Ishikawa (cell line): ENCODE results near the gene NPY2R.
A peak's percentile ranks its signal among the peaks of the same experiment; 100 is the strongest.

Source experiments
- CEBPB ChIP-seq: IDR thresholded peaks from 2 replicates; pipeline ENCODE4 v1.6.1; 2012
- CREB1 ChIP-seq: IDR thresholded peaks from 2 replicates; pipeline ENCODE4 v1.6.1; 2012; ENCODE audit warnings: low read depth
- EGR1 ChIP-seq: IDR thresholded peaks from 2 replicates; pipeline ENCODE4 v1.6.1; 2012
- EP300 ChIP-seq: IDR thresholded peaks from 2 replicates; pipeline ENCODE4 v1.6.1; 2012; ENCODE audit warnings: borderline replicate concordance
- FOXM1 ChIP-seq: IDR thresholded peaks from 2 replicates; pipeline ENCODE4 v1.6.1; 2012; ENCODE audit warnings: low read depth, borderline replicate concordance
- NFIC ChIP-seq: IDR thresholded peaks from 2 replicates; pipeline ENCODE4 v1.6.1; 2012
- RAD21 ChIP-seq: IDR thresholded peaks from 2 replicates; pipeline ENCODE4 v1.6.1; 2012; ENCODE audit warnings: low read depth
- TAF1 ChIP-seq: IDR thresholded peaks from 2 replicates; pipeline ENCODE4 v1.6.1; 2012; ENCODE audit warnings: low read depth, mild to moderate bottlenecking
- TCF12 ChIP-seq: IDR thresholded peaks from 2 replicates; pipeline ENCODE4 v1.6.1; 2012; ENCODE audit warnings: low read depth
- TEAD4 ChIP-seq: IDR thresholded peaks from 2 replicates; pipeline ENCODE4 v1.6.1; 2012
- YY1 ChIP-seq: IDR thresholded peaks from 2 replicates; pipeline ENCODE4 v1.6.1; 2012; ENCODE audit warnings: low read depth
- ZBTB7A ChIP-seq: IDR thresholded peaks from 2 replicates; pipeline ENCODE4 v1.6.1; 2012; ENCODE audit warnings: low read depth
- TF ChIP-seq, protein P1 (sequence below): IDR thresholded peaks from 2 replicates; pipeline ENCODE4 v1.6.1; 2012; ENCODE audit warnings: low read depth, mild to moderate bottlenecking
- TF ChIP-seq, protein P2 (sequence below): IDR thresholded peaks from 2 replicates; pipeline ENCODE4 v1.6.1; 2012
- TF ChIP-seq, protein P3 (sequence below): IDR thresholded peaks from 2 replicates; pipeline ENCODE4 v1.6.1; 2012

NPY2R gene

DNA sequence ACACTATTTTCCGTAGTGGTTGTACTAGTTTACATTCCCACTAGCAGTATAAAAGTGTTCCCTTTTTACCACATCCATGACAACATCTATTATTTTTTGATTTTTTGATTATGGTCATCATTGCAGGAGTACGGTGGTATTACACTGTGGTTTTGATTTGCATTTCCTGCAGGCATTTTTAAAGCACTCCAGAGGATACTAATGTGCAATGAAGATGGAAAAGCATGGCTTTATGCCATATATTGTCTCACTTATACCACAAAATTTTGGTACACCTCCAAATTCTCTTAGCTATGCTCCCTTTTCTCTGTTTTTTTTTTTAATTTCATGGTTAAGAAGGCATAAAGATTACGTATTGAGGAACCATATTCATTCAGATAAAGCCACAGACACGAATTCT, 35.1 kb upstream of the NPY2R start:
- no peak for TF ChIP-seq TCF12
- no peak for TF ChIP-seq RAD21
- no peak for TF ChIP-seq ZBTB7A
- no peak for TF ChIP-seq EP300
- no peak for TF ChIP-seq YY1
- no peak for TF ChIP-seq CREB1
- TF ChIP-seq CEBPB: no peak
- no peak for TF ChIP-seq FOXM1
- TF ChIP-seq EGR1: no peak

DNA sequence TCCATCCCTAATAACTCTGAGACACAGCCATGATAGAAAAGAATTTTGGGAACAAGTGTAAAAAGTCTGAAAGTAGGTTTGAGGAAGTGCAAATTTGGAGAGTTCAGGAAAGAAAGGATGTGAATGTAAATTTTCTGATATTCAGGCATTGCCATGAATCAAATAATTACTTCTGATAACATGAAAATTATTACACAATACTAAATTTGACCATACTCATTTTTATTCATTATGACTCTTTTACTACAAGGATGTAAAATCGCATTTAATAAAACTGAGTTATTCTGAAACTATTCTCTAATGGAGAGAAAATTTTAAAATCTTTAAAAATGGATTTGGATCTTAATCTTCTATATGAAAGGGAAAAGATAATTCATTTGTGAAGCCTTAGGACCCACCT, 33.8 kb upstream of the NPY2R start:
- TF ChIP-seq, protein P1, sequence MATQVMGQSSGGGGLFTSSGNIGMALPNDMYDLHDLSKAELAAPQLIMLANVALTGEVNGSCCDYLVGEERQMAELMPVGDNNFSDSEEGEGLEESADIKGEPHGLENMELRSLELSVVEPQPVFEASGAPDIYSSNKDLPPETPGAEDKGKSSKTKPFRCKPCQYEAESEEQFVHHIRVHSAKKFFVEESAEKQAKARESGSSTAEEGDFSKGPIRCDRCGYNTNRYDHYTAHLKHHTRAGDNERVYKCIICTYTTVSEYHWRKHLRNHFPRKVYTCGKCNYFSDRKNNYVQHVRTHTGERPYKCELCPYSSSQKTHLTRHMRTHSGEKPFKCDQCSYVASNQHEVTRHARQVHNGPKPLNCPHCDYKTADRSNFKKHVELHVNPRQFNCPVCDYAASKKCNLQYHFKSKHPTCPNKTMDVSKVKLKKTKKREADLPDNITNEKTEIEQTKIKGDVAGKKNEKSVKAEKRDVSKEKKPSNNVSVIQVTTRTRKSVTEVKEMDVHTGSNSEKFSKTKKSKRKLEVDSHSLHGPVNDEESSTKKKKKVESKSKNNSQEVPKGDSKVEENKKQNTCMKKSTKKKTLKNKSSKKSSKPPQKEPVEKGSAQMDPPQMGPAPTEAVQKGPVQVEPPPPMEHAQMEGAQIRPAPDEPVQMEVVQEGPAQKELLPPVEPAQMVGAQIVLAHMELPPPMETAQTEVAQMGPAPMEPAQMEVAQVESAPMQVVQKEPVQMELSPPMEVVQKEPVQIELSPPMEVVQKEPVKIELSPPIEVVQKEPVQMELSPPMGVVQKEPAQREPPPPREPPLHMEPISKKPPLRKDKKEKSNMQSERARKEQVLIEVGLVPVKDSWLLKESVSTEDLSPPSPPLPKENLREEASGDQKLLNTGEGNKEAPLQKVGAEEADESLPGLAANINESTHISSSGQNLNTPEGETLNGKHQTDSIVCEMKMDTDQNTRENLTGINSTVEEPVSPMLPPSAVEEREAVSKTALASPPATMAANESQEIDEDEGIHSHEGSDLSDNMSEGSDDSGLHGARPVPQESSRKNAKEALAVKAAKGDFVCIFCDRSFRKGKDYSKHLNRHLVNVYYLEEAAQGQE: no peak
- TF ChIP-seq TEAD4: no peak
- no peak for TF ChIP-seq EP300
- no peak for TF ChIP-seq ZBTB7A
- TF ChIP-seq CEBPB: no peak
- no peak for TF ChIP-seq YY1
- TF ChIP-seq, protein P2, sequence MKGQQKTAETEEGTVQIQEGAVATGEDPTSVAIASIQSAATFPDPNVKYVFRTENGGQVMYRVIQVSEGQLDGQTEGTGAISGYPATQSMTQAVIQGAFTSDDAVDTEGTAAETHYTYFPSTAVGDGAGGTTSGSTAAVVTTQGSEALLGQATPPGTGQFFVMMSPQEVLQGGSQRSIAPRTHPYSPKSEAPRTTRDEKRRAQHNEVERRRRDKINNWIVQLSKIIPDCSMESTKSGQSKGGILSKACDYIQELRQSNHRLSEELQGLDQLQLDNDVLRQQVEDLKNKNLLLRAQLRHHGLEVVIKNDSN: no peak
- TF ChIP-seq EGR1: no peak
- no peak for TF ChIP-seq FOXM1
- TF ChIP-seq CREB1: no peak
- no peak for TF ChIP-seq TCF12
- TF ChIP-seq RAD21: no peak
- TF ChIP-seq TAF1: no peak
- TF ChIP-seq, protein P3, sequence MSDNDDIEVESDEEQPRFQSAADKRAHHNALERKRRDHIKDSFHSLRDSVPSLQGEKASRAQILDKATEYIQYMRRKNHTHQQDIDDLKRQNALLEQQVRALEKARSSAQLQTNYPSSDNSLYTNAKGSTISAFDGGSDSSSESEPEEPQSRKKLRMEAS: no peak
- TF ChIP-seq NFIC: no peak

DNA sequence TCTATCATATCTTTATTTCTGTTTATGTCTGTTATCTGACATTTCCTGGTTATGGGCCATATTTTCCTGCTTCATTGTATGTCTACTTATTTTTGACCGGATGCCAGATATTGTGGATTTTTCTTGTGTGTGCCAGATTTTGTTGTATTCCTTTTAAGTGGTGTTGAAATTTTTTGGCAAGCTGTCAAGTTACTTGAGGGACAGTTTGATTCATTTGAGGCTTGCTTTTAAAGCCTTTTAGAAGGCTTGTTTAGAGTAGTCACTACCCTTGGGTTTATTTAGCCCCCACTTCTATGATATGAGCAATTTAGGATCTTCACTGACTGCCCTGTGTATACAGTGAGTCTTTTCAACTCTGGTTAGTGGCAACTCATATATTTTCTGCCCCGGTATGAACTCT, 29.2 kb upstream of the NPY2R start:
- TF ChIP-seq, protein P3: no peak
- TF ChIP-seq NFIC (peak; percentile 83), CEBPB (peak; percentile 40; the same call in 1 of the 2 replicates), EGR1 (no peak)
- TF ChIP-seq, protein P2: no peak

DNA sequence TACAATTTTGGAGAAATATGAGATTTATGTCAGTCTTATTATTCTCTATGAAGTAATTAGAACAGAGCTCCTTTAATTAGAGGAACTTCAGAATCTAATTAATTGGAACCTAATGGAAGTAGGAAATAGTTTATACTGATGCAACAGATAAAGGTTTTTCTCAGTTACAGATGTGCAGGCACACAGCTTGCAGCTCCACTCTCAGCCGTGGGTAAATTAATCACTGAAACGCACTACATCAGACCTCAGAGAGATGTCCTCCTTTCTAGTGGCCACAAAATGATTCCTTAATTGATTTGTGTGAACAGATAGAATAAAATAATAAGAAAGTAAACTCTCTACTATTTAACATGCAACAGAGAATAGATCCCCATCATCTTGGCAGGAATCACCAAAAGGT, 21.5 kb upstream of the NPY2R start:
- no peak for TF ChIP-seq NFIC
- TF ChIP-seq, protein P1: no peak
- no peak for TF ChIP-seq YY1
- no peak for TF ChIP-seq CREB1
- TF ChIP-seq, protein P3: no peak
- TF ChIP-seq CEBPB: no peak

DNA sequence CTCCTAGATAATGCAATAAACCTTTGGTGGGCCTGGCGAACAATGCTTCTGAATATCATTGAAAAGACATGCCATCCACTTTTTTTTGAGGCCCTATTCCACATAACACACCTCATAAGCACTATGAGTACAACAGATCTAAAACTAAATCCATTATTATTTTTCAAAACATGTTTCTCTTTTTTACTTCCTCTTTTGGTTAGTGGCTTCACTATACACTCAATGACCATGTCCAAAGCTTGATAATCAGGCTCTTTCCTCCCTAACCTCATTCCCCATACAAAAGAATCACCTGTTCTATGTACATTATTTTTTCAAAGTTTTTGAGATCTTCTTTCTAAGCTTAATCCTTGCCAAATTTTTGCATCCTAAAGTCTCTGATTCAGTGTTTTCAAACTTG, 20.4 kb upstream of the NPY2R start:
- TF ChIP-seq CEBPB: no peak
- TF ChIP-seq TEAD4: no peak
- TF ChIP-seq, protein P3: no peak
- TF ChIP-seq EP300: no peak
- no peak for TF ChIP-seq RAD21
- no peak for TF ChIP-seq CREB1
- no peak for TF ChIP-seq YY1
- TF ChIP-seq ZBTB7A: no peak
- no peak for TF ChIP-seq NFIC
- no peak for TF ChIP-seq FOXM1
- no peak for TF ChIP-seq TCF12
- no peak for TF ChIP-seq EGR1
- no peak for TF ChIP-seq TAF1
- TF ChIP-seq, protein P2: no peak
- TF ChIP-seq, protein P1: no peak
